IMR-90 (cell line): ENCODE results near the gene MSLN. TPM values are rescaled to one million over a fixed set of nuclear protein-coding genes. Genes with fewer than 3 reads are reported as not detected.

Source experiments
- ATAC-seq: fragments of 200-7000 bp; cut with Tn5 transposase; 2 replicates; pipeline ENCODE4 v1.9.1; 2020; ENCODE audit warnings: low read depth, mild to moderate bottlenecking, moderate library complexity
- BruUV-seq: library from RNA; stranded (reverse); fragments of 400-500 nt; replicated peaks from 2 replicates; lab custom pipeline; 2021; lab: Mats Ljungman, UMichigan
- CTCF ChIA-PET: fragments of 300-600 bp; formaldehyde crosslinking; extraction: SDS; loops from one replicate; lab custom pipeline; 2021; ENCODE audit warnings: antibody characterized with exemption; lab: Yijun Ruan, JAX
- POLR2A ChIA-PET: fragments of 300-600 bp; sonication (Branson Sonifier 250); formaldehyde crosslinking; loops from one replicate; lab custom pipeline; 2022; ENCODE audit warnings: antibody characterized with exemption; ENCODE audit not compliant: unreplicated experiment; lab: Charles Lee
- DNase-seq: peaks from one replicate; pipeline ENCODE4 v3.0.0; 2013
- H2AFZ ChIP-seq: replicated peaks from 2 replicates; pipeline ENCODE3; 2013; ENCODE audit warnings: low read length, mild to moderate bottlenecking; ENCODE audit not compliant: poor library complexity
- H2AK5ac ChIP-seq: 2 replicates; pipeline ENCODE4 v1.6.1; 2013; ENCODE audit warnings: low read depth, low read length, inconsistent platforms
- H2AK9ac ChIP-seq: replicated peaks from 2 replicates; pipeline ENCODE3; 2013; ENCODE audit warnings: mild to moderate bottlenecking, low read depth, low read length, moderate library complexity; ENCODE audit not compliant: poor library complexity
- H2BK120ac ChIP-seq: 2 replicates; pipeline ENCODE4 v1.6.1; 2013; ENCODE audit warnings: low read depth, low read length, inconsistent platforms
- H2BK15ac ChIP-seq: 3 replicates; pipeline ENCODE4 v1.6.1; 2013; ENCODE audit warnings: low read depth, low read length, inconsistent platforms
- H2BK20ac ChIP-seq: 2 replicates; pipeline ENCODE4 v1.6.1; 2013; ENCODE audit warnings: low read depth, mild to moderate bottlenecking, inconsistent platforms, low read length, moderate library complexity
- H2BK5ac ChIP-seq: 2 replicates; pipeline ENCODE4 v1.6.1; 2013; ENCODE audit warnings: mild to moderate bottlenecking, low read depth, low read length, inconsistent platforms; ENCODE audit not compliant: poor library complexity, severe bottlenecking
- H3K14ac ChIP-seq: replicated peaks from 2 replicates; pipeline ENCODE4 v1.6.1; 2013; ENCODE audit warnings: low read depth, low read length, inconsistent platforms
- H3K18ac ChIP-seq: 2 replicates; pipeline ENCODE4 v1.6.1; 2013; ENCODE audit warnings: low read depth, low read length, control low read depth
- H3K23ac ChIP-seq: 2 replicates; pipeline ENCODE4 v1.6.1; 2013; ENCODE audit warnings: low read depth, low read length, inconsistent platforms
- H3K27ac ChIP-seq: 2 replicates; pipeline ENCODE4 v1.5.1; 2013; ENCODE audit warnings: mild to moderate bottlenecking, control low read depth, low read length; ENCODE audit not compliant: insufficient read depth
- H3K27me3 ChIP-seq: 2 replicates; pipeline ENCODE4 v1.6.1; 2013; ENCODE audit warnings: low read length; ENCODE audit not compliant: control insufficient read depth, insufficient read depth
- H3K36me3 ChIP-seq: 2 replicates; pipeline ENCODE4 v1.6.1; 2013; ENCODE audit warnings: low read length, mixed read lengths; ENCODE audit not compliant: control insufficient read depth, insufficient read depth
- H3K4ac ChIP-seq: 2 replicates; pipeline ENCODE4 v1.6.1; 2013; ENCODE audit warnings: low read depth, low read length, inconsistent platforms
- H3K4me1 ChIP-seq: 2 replicates; pipeline ENCODE4 v1.6.1; 2013; ENCODE audit warnings: low read length, mixed read lengths; ENCODE audit not compliant: control insufficient read depth, insufficient read depth
- H3K4me2 ChIP-seq: 2 replicates; pipeline ENCODE4 v1.6.1; 2013; ENCODE audit warnings: low read depth, mild to moderate bottlenecking, control low read depth, low read length, moderate library complexity
- H3K4me3 ChIP-seq: 2 replicates; pipeline ENCODE4 v1.5.1; 2013; ENCODE audit warnings: low read depth, mild to moderate bottlenecking, control low read depth, low read length, moderate library complexity; ENCODE audit not compliant: insufficient read depth
- H3K56ac ChIP-seq: 2 replicates; pipeline ENCODE4 v1.6.1; 2013; ENCODE audit warnings: low read length, inconsistent platforms; ENCODE audit not compliant: insufficient read depth; ENCODE audit errors: extremely low read depth
- H3K79me1 ChIP-seq, 2 experiments: 2 replicates each; pipeline ENCODE4 v1.6.1; 2013; ENCODE audit warnings: low read length in 2 of 2, inconsistent platforms in 1 of 2, low read depth in 1 of 2
- H3K9ac ChIP-seq: 2 replicates; pipeline ENCODE4 v1.6.1; 2013; ENCODE audit warnings: low read depth, low read length, control low read depth
- H3K9me1 ChIP-seq: 2 replicates; pipeline ENCODE4 v1.6.1; 2013; ENCODE audit warnings: low read length, inconsistent platforms; ENCODE audit not compliant: insufficient read depth
- H3K9me3 ChIP-seq: 2 replicates; pipeline ENCODE4 v1.6.1; 2013; ENCODE audit warnings: low read length; ENCODE audit not compliant: control insufficient read depth, insufficient read depth
- H4K20me1 ChIP-seq: 2 replicates; pipeline ENCODE4 v1.6.1; 2013; ENCODE audit warnings: low read length, inconsistent platforms; ENCODE audit not compliant: insufficient read depth
- H4K5ac ChIP-seq: 2 replicates; pipeline ENCODE4 v1.6.1; 2013; ENCODE audit warnings: mild to moderate bottlenecking, low read depth, low read length, control low read depth
- H4K8ac ChIP-seq, 2 experiments: 2 replicates each; pipeline ENCODE4 v1.6.1; 2013; ENCODE audit warnings: low read depth in 2 of 2, low read length in 2 of 2, control low read depth in 1 of 2, inconsistent platforms in 1 of 2
- H4K91ac ChIP-seq: 2 replicates; pipeline ENCODE4 v1.6.1; 2013; ENCODE audit warnings: low read depth, low read length, inconsistent platforms; ENCODE audit not compliant: insufficient read depth
- CEBPB ChIP-seq: IDR thresholded peaks from 2 replicates; pipeline ENCODE4 v1.6.1; 2012; ENCODE audit warnings: low read depth, low read length, improper control_type of control experiment
- RCOR1 ChIP-seq: IDR thresholded peaks from 2 replicates; pipeline ENCODE4 v1.6.1; 2012; ENCODE audit warnings: mild to moderate bottlenecking, low read length, improper control_type of control experiment; ENCODE audit not compliant: insufficient replicate concordance
- WGBS, 2 experiments: methylation state at CpG; one replicate each; pipeline versions ENCODE4 v1.1.5 to v1.1.7; 2013; ENCODE audit warnings: missing lambda C conversion rate in 2 of 2; ENCODE audit not compliant: insufficient read length in 1 of 2; ENCODE audit errors: extremely low coverage in 2 of 2; 5-methylcytosine and 5-hydroxymethylcytosine counted together
- dilution Hi-C: fragments of 300-500 bp; cut with HindIII; formaldehyde crosslinking; loops from one replicate; pipeline ENCODE4 v1.14.3; 2018; ENCODE audit warnings: low sequenced_read_pairs; ENCODE audit not compliant: unreplicated experiment
- in situ Hi-C: fragments of 300-500 bp; cut with MboI; formaldehyde crosslinking; loops from 3 replicates; pipeline ENCODE4 v1.14.3; 2019; ENCODE audit warnings: low sequenced_read_pairs, inconsistent platforms, mixed read lengths
- intact Hi-C: fragments of 100-400 bp; cut with micrococcal nuclease; formaldehyde crosslinking; loops from 2 replicates; pipeline ENCODE4 v1.10.0; 2022
- polyA plus RNA-seq, 3 experiments: library from polyadenylated mRNA; depleted of rRNA; stranded (reverse); fragments of >200 nt; gene quantifications; 2 replicates each; pipeline ENCODE4 v1.2.3, GENCODE V29; 2012; ENCODE audit warnings: low replicate concordance in 1 of 3
- total RNA-seq: library from RNA; depleted of rRNA; stranded (reverse); fragments of >200 nt; gene quantifications from 2 replicates; pipeline ENCODE4 v1.2.3, GENCODE V29; 2012

The MSLN gene
- total and polyA plus RNA-seq, 2 of the 4 experiments (the other 2 are of a cell fraction) = 0.14 TPM; not detected in 1

- Histone ChIP-seq H2BK120ac (no peak overlapping the region), H2AFZ (no peak overlapping the region), H3K4me1 (peaks cover 5% of the 10 kb centered on the region; the same call in 1 of the 2 replicates), H2AK5ac (no peak overlapping the region), H3K27ac (no peak overlapping the region), H3K79me1 (no peaks in the 10 kb centered on the region), H4K91ac (no peak overlapping the region), H4K20me1 (no peaks in the 10 kb centered on the region), H2AK9ac (no peak overlapping the region), H2BK15ac (no peak overlapping the region), H3K9ac (no peak overlapping the region), H3K9me1 (no peaks in the 10 kb centered on the region), H3K23ac (no peak overlapping the region), H3K4me2 (no peak overlapping the region), H3K14ac (no peak overlapping the region), H3K4me3 (no peak overlapping the region), H4K8ac (no peak overlapping the region), H3K56ac (no peak overlapping the region), H3K4ac (no peak overlapping the region), H3K9me3 (no peaks in the 10 kb centered on the region), H3K36me3 (no peaks in the 10 kb centered on the region), H2BK20ac (no peak overlapping the region), H3K27me3 (peaks cover 9% of the 10 kb centered on the region; the same call in 1 of the 2 replicates), H2BK5ac (no peak overlapping the region), H4K5ac (no peak overlapping the region), H3K18ac (no peak overlapping the region)
- BruUV-seq = no TSS peak
- WGBS, 2 experiments = 86 to 100% methylated on average over 1 to 4 of the region's 6 CpGs
- dilution Hi-C loops (no loop called here), in situ Hi-C loops (no loop called here), intact Hi-C loops (no loop called here)
- CTCF ChIA-PET = no interaction called here
- DNase-seq (no peak), ATAC-seq (no peak)
- POLR2A ChIA-PET = no interaction called here
- TF ChIP-seq RCOR1 (no peak), CEBPB (no peak)
Measured at GRCh38 chr16:778909-779527, 18.5 kb downstream of the MSLN start.
